Measurements from ENCODE around the gene GCDH. TPM values are rescaled to one million over a fixed set of nuclear protein-coding genes. Genes with fewer than 3 reads are reported as not detected.

The GCDH gene
- total and polyA plus RNA-seq, 8 donors: 17.5 to 30.8 (median 24.0) TPM; not detected in 1

DNA sequence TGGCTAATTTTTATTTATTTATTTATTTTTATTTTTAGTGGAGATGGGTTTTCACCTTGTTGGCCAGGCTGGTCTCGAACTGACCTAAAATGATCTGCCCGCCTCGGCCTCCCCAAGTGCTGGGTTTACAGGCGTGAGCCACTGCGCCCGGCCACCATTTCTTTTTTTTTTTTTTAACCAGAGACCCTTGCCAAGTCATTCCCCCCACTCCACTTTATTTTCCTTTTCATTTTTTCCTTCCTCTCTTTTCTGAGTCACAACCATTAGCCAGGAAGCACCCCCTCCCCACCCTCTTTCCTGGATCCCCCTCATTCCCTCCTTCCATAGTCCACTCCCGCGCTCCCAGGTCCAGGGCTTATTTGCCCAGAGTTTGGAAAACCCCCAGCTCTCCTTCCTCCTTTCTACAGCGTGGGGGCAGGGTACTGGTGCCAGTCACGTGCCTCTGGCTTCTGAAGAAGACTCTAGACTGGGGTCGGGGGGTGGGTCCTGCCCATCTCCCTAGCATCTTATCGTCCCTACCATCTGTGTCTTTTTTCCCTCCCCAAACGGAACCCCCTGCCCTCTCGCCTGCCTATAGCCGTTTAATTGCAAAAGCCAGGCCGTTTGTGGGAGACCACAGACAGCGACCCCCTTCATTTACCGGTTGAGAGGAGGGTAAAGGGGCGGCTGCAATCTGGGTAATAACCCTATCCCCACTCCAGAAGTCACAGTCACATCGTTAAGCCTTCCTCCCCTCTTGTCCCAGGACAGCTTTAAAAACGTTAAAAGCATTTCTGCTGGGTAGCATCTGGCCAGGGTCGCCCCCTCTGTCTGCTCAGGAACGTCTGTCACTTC is 46.4 kb downstream of the GCDH start:
- DNase-seq: peak in 1 of 2 donors; percentile 74
- WGBS, 5 donors: 21 to 29% (median 23%) methylated on average over 23 of the region's 23 CpGs
- intact Hi-C loops (cut with DNase I; ENCODE audit: low total_unique reads): loop anchor here (10.0 kb wide), 1 partner anchor 53 kb away; the partner anchor contains the start of genes DNASE2 and KLF1

GRCh38 chr19:12937927-12938778 is 47.2 kb downstream of the GCDH start, which contains the start of gene CALR:
CALR (plus strand) TSS chr19:12938609; CDS start chr19:12938680, 71 bp downstream.
- peak within 1 kb of the TSS; percentile 89 to 100 (median 98) for H3K4me3 ChIP-seq
- WGBS, 5 donors: 0 to 1% (median 1%) methylated on average over 30 to 63 of the region's 63 CpGs

More for the DNA sequence above, 46.4 kb downstream of the GCDH start:
- Histone ChIP-seq H3K27me3 (no peaks in the 10 kb centered on the region), H3K27ac (peak overlapping the region; percentile 50 to 96 (median 94)), H3K36me3 (peaks cover 26 to 30% (median 28%) of the 10 kb centered on the region in 4 donors), H3K4me1 (peaks cover 40 to 63% (median 55%) of the 10 kb centered on the region in 4 donors), H3K4me3 (peak overlapping the region; percentile 89 to 100 (median 98)), H3K9me3 (no peaks in the 10 kb centered on the region)
- no peak for TF ChIP-seq POLR2AphosphoS5 (IDR thresholded peaks at IDR 0.05)
- TF ChIP-seq EP300 (IDR thresholded peaks at IDR 0.05): no peak
- TF ChIP-seq CTCF (IDR thresholded peaks at IDR 0.05): no peak
- TF ChIP-seq POLR2A (IDR thresholded peaks at IDR 0.05): no peak

DNA sequence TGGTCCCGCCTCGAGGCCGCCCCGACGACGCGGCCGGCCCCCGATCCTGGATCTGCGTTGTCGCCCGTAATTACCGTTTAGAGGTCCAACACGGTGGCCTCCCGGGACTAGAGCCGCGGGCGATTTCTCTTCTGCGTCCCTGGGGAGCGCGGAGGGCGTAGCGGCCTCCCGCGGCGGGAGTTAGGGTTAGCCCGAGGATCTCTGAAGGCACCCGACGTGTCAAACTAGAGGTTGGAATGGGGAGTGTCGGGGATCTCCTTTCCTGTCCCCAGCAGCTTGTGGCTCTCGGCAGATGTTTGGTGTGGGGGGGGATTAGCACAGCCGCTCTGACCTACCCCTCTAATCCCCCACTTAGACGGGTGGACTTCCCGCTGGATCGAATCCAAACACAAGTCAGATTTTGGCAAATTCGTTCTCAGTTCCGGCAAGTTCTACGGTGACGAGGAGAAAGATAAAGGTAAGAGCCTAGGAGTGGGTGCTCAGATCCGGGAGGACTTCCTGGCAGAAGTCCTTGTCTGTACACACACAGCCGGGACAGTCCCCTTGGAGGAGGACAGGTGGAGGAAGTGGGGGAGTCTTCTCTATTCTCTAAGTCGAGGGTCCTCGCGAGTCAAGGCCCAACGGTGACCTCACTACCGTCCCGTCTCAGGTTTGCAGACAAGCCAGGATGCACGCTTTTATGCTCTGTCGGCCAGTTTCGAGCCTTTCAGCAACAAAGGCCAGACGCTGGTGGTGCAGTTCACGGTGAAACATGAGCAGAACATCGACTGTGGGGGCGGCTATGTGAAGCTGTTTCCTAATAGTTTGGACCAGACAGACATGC is 48.0 kb downstream of the GCDH start:
- no peaks in the 10 kb centered on the region for H3K9me3 ChIP-seq
- H3K27ac ChIP-seq: peak overlapping the region; percentile 87 to 96 (median 94)
- DNase-seq: peak in 1 of 2 donors; percentile 68
- peak overlapping the region; percentile 89 to 100 (median 98) for H3K4me3 ChIP-seq
- no peaks in the 10 kb centered on the region for H3K27me3 ChIP-seq
- TF ChIP-seq CTCF (IDR thresholded peaks at IDR 0.05) (peak in 3 of 7 experiments; percentile 8 to 20 (median 9)), POLR2A (IDR thresholded peaks at IDR 0.05) (no peak)
- peaks cover 43 to 47% (median 45%) of the 10 kb centered on the region in 4 donors for H3K36me3 ChIP-seq
- intact Hi-C loops (cut with DNase I; ENCODE audit: low total_unique reads): loop anchor here (10.0 kb wide), 1 partner anchor 54 kb away; the partner anchor contains the start of genes DNASE2 and KLF1
- 0 to 1% (median 0%) methylated on average over 27 to 54 of the region's 54 CpGs for WGBS, 5 donors
- H3K4me1 ChIP-seq: peaks cover 30 to 70% (median 61%) of the 10 kb centered on the region in 4 donors

More at GRCh38 chr19:12937927-12938778, 47.2 kb downstream of the GCDH start, which contains the start of gene CALR:
- Histone ChIP-seq H3K27ac (peak within 1 kb of the TSS; percentile 87 to 96 (median 94)), H3K9me3 (no peaks in the 10 kb centered on the region), H3K36me3 (peaks cover 35 to 39% (median 36%) of the 10 kb centered on the region in 4 donors), H3K4me1 (peaks cover 31 to 63% (median 54%) of the 10 kb centered on the region in 4 donors), H3K27me3 (no peaks in the 10 kb centered on the region)
- intact Hi-C loops (cut with DNase I; ENCODE audit: low total_unique reads): loop anchor here (10.0 kb wide), 1 partner anchor 53 kb away; the partner anchor contains the start of genes DNASE2 and KLF1
- no peak for TF ChIP-seq CTCF (IDR thresholded peaks at IDR 0.05)
- TF ChIP-seq POLR2A (IDR thresholded peaks at IDR 0.05): peak in 2 of 4 donors; percentile 99
- no peak for TF ChIP-seq EP300 (IDR thresholded peaks at IDR 0.05)
- peak; percentile 97 to 99 (median 99) for TF ChIP-seq POLR2AphosphoS5 (IDR thresholded peaks at IDR 0.05)
- DNase-seq: peak; percentile 100

Measured in stomach (tissue), 9 donors.